NCI-H2227 (cell line): ENCODE measurements around the gene DBX1.
"Not testable (repeated sequence)": the region's sequence is repeated elsewhere in the genome, so short reads cannot be mapped to it uniquely, and the experiment has no call there.

ENCODE experiments used
- DNase-seq: peaks from one replicate; lab custom pipeline; 2025; ENCODE audit not compliant: unreplicated experiment; lab: John Stamatoyannopoulos, UW

Gene DBX1, protein sequence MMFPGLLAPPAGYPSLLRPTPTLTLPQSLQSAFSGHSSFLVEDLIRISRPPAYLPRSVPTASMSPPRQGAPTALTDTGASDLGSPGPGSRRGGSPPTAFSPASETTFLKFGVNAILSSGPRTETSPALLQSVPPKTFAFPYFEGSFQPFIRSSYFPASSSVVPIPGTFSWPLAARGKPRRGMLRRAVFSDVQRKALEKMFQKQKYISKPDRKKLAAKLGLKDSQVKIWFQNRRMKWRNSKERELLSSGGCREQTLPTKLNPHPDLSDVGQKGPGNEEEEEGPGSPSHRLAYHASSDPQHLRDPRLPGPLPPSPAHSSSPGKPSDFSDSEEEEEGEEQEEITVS

DNA sequence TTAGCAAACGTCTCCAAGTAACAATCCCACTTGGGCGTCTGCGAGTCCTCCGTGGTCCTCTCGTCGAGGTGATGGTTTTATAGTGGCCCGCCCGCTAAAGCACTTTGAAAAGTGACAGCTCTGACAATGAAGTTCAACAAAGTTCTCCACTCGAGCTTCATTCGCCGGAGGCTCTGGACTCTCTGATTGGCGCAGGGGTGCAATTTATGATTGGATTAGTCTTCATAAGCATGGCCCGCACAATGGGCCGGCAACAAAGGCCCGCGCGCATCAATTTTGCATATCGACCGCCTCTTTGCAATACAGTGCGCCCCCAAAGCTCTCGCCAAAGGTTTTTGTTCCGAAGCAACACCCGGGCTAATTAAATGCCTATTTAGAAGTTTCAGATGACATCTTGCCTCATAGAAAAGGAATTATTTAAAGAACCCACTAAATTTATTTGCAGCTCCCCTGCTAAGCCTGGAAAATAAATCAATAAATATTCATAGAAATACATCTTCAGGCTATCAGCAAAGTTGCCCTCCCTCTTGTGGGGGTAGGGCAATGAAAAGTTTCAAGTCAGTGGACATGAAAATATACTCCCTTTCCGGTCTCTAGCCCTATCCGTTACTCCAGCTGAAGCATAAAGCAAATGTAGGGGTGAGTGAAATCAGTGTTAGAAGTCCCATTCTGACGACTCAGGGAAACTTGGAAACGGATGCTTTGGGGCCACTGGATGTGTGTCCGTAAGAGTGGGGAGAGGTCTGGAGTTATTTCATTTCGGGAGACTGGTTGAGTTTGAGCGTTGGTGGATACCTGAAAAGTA is at the start of gene DBX1:
Gene DBX1 (minus strand): TSS at position 51 of the 805 bp plus-strand sequence. CDS start 151 bp downstream, outside the sequence.
- no peak for DNase-seq

DNA sequence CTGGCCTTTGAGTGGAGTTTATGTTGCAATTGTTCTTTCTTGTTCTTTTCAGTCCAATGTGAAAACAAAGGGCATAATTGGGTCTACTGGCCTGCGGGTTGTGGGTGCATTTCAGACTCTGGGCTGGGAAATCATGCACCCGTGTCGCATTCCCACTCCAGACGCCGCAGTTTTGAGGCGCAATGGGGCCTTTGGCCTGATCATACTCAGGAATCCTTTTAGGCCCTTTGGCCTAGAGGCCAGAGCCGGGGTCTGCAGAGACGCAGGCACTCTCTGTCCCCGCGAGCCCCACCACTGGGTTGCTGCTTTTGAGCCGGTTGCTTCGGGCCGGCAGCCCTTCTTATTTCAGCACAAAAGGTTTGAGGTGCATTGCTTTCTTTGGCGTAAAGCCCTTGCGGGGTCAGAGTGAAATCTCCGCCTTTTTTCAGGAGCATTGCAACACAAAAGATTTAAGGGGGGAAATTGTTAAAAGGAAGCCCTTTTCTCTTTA is 48.4 kb upstream of the DBX1 start:
- DNase-seq = no peak

DNA sequence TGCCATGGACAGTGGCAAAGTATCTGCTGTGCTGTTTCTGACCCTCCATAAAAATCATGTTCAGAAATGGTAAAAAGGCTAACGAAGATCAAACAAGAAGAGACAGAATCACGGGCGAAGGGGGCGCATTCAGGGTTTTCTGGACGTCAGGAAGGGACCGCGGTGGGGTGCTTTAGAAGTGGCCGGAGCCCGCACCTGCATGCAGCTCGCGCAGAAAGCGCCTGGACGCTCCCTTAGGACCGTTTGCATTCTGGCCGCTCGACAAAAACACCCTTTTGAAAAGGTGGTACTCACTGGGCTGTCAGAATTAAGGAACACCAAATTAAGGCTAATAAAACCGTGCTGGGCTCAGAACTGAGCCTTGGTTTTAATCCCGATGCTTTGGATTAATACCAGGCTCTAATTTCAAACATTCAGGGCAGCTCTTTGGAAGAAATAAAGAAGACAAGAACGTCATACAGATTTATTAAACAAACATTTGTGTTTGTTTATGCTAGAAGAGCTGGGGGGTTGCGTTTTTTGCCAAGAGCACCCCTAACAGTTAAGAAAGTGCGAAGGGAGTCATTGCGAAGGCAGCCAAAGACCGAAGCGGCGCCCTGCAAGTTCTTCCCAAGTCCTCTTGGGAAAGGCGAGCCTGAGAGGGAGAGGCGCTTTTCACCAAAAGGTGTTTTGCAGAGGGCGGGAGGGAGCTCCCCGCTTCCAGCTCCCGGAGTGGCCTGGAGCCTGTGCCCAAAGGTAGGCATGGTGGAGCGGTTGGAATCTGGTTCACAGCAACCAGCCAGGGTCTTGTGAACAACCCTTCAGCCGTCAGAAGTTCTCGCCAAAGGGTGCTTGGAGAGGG is 47.7 kb upstream of the DBX1 start:
- DNase-seq = no peak

DNA sequence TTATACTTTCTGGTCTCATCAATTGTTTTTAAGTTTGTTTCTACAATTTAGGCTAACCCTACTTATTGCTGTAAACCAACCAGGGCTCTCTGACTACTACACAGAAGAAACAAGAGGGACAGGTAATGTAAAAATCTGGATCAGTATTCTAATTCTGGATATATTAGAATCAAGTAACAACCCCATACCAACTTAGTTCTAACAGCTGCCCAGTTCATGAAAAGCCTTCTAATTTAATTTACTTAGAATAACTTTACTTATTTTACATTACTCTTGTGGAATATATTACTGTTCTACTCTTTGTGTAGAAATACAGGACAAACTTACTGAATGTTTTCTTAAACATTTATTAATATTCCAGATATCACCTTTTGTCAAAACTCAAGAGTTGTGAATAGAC is 45.5 kb upstream of the DBX1 start:
- no peak for DNase-seq

DNA sequence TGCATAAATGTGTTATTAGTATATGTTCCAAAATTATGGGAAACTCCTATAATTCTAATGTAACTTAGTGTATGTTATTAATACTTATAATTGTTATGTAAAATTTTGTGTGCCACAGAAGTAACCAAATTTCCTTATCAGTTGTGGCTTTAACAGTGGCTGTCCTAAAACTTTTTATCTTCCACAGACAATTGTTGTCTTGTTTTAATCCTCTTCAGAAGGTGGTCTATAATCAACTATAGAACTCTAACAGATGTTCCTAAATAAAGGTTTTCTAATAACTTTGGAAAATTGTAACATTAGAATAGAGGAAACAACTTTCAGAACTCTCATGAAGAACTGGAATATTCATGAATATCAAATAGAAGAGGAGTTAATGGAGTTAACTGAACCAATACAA is 44.4 kb upstream of the DBX1 start:
- no peak for DNase-seq

DNA sequence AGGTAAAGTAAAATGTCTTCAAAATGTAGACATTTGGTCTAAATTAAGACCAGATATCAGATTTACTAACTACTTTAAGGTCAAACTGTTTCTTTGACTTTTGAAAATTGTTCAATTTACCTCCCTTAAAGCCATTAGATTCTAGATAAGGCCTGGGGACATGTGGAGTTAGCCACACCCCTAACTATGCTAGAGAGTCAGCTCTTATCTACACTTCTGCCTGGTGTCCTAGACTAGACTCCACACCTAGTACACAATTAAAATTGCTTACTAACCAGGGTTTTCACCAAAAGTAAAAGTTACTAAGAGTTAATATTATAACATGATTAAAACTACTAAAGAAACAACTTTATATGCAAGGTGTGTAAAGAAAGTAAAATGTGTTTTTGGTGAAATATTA is 43.6 kb upstream of the DBX1 start:
- DNase-seq = no peak

DNA sequence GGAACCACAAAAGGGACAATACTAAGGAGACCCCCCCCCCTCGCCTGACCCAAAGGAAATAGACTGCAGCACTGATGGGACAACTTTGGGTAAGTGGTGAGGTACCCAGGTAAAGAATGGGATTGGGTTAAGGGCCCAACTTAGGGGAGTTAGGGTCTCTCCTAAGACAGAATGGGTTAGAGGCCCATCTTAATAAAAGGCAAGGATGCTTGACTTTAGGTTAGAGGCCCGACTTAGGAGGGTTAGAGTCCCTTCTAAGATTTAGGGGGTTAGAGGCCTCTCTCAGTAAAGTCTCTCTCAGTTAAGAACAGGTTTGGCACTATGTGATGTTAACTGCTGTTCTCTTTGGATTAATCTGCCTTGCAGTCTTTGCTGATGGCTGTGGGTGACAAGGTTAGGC is 41.0 kb upstream of the DBX1 start:
- no peak for DNase-seq

DNA sequence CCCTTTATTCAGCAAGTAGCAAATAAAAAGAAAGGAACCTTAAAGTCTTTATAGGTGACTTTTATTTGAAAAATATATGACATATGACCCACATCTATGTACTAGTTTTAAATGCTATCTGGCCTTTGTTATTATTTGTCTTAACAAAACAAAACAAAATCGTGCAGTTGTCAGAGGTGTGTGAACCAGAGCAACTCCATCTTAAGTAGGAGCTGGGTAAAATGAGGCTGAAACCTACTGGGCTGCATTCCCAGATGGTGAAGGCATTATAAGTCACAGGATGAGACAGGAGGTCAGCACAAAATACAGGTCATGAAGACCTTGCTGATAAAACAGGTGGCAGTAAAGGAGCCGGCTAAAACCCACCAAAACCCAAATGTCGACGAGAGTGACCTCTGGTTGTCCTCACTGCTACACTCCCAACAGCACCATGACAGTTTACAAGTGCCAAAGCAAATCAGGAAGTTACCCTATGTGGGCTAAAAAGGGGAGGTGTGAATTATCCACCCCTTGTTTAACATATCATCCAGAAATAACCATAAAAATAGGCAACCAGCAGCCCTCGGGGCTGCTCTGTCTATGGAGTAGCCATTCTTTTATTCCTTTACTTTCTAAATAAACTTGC is 40.2 kb upstream of the DBX1 start:
- DNase-seq = not testable (repeated sequence)

DNA sequence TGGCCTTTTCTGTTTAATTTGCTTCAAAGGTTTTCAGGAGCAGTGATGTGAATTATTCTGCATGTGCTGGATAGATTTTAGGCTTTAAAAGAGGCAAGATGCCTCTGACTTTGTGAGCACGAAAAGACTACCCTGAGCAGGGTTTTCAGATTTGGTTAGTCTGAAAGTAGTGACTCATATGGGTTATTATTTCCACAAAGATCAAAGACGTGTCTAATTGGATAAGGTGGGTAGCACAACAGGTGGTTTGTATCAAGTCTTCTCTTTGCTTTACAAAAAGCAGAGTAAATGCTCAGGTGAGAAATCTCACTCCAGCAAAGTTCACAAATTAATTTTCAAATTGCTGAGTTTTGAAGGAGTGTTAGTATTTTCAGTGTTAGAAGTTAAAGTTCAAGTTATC is 37.6 kb upstream of the DBX1 start:
- DNase-seq = no peak

DNA sequence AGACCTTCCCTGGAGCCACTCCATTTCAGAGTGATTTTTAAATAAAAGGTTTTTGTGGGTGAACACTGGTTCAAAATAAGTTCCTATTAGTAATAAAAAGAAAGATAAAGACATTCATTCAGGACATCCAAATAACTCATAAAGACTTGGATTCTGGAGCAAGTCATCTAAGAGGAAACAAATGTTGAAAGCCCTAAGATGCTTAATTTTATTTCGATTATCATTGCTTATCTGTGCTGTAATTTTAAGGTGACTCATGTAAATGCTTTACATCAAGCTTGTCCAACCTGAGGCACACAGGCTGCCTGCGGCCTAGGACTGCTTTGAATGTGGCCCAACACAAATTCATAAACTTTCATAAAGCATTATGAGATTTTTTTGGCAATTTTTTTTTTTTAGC is 34.2 kb upstream of the DBX1 start:
- no peak for DNase-seq

DNA sequence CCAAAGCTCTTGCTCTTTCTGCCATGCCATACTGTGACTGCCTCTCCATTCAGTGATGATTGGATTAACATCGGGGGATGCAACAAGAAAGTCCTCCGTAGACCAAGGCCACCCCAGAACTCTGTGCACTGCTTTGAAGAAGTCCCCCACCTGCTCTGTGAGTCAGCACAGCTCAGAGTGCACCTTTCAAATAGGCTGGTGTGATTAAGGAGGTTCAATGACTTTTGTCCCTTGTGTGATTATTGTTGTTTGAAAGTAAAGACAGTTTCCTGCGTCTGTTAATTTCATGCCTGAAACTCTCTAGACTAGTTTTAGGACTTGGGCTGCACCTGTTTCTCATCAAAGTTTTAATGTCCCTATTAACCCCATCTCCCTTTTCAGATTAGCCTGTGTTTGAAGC is 33.0 kb upstream of the DBX1 start:
- DNase-seq = no peak

DNA sequence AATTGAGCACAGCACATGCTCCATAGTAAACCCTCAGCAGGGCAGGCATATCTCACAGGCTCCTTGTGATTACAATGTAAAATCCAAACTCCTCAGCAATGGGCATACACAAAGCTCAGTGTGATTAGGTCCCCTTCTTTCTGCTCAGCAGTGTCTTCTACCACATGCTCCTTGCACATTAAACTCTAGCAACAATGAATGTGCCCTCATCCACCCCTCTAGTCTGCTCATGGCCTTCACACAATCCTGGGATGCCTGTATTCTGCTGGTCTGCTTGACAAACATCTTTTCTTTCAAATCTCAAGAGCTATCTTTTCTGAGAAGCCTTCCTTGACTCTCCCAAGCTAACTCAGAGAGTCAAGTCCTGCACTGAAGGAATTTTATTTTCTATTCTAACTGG is 32.4 kb upstream of the DBX1 start:
- DNase-seq = no peak

DNA sequence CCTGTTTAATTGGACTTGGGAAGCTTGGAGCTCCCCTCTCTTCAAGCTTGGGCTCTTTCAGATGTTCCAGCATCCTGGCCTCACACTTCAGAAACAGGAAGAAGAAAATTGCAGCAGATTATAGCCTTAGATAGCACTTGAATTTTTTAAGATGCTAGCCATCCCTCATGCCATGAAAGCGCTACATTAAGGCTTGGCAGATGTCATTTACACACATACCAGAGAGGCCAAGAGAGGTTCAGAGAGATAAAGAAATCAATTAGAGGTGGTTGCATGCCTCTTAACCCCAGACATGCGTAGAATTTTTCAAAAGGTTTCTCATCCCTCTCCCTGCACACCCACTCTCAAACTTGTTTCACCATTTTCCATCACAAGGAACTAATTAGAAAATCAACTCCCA is 31.9 kb upstream of the DBX1 start:
- peak; percentile 60 for DNase-seq

DNA sequence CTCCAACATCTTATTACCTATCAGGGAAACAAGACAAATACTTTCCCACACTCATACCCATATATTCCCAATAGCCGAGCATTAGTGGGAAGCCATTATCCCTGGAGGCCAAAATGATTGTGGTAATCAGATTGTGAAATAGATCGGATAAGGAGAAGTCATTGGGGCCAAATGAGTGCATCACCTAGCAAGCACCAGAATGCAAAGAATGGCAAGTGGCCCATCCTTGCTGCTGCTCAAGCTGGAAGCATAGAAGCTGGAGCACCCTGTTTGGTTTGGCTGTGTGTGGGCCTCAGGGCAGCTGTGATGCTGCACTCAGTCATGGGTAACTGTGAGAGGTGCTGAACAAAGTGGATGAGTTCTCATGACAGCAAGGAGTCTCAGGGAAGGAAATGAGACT is 18.7 kb upstream of the DBX1 start:
- DNase-seq = no peak

DNA sequence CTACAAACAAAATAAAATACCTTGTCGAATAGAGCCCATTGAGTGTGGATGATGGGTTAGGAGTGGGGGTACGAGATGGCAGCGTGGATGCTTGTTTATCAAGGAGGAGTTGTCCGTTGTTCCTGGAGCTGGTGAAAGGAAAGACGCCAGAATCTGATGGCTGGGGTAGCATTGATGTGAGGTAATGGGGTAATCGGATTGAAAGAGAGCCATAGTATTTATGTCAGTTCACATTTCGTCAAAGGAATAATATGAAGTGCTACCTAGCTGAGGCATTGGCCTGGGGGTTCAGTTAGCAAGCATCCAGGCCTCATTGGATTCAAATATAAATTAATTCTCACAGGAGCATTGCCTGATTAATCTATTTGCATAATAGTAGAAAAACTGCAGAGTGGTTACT is 16.9 kb upstream of the DBX1 start:
- DNase-seq = no peak

DNA sequence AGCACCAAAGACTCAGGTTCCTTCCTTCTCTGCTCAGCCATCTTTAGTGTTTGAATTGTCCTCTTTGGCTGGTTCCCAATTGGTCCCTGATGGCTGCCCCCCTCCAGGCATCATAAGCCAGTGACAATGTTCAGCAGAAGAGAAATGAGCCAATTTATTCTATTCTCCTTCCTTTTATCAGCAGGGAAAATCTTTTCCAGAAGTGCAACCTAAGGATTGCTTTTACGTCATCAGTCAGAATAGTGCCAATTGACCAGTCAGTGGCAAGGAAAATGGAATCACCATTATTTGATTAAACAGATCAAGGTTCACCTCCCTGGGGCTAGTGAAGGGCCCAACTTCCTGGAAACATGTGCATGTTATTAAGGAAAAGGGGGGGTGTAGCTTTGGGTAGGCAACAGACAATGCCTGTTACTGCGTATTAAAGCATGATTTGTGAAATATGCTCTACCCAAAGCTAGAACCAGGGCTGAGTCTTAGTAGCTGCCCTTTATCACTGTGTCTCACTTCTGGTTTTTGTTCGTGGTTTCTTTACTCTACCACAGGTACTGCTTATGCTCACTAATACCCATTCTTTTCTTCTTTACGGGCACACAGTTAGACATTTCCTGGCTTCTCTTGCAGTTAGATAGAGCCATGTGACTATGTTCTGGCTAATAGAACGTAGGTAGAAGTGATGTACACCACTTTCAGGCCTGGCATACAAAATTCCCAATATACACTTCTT is 12.6 kb upstream of the DBX1 start:
- no peak for DNase-seq

DNA sequence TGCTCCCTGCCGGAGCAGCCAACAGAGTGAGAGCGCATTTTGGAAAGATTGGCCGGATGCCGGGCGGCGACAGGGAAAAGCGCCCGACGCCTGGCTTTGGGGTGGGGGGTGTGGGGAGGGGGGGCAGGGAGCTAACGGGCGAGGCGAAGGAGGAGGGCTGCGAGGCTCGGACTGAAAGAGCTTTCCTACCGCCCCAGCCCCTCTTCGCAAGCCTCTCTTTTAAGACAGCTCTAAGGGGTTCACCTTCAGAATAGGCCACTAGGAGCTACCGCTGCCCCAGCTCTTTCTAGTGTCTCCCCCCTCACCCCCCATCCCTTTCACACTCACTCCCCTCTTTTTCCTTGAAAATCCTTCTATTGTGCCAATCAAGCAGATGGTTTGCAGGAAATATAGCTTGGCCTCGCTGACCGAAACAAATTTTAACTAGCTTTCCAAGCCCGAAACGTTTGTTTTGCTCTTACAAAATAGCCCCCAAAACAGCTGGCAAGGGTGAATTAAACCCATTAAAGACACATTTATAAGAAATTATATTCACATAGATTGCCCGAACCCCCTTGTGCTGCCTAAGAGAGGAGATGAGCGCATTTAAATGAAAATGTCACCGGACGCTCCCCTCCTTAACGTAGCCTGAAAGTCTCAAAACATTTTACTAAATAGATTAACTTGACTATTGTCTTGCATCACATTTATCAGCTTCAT is 3.7 kb upstream of the DBX1 start:
- DNase-seq = no peak

DNA sequence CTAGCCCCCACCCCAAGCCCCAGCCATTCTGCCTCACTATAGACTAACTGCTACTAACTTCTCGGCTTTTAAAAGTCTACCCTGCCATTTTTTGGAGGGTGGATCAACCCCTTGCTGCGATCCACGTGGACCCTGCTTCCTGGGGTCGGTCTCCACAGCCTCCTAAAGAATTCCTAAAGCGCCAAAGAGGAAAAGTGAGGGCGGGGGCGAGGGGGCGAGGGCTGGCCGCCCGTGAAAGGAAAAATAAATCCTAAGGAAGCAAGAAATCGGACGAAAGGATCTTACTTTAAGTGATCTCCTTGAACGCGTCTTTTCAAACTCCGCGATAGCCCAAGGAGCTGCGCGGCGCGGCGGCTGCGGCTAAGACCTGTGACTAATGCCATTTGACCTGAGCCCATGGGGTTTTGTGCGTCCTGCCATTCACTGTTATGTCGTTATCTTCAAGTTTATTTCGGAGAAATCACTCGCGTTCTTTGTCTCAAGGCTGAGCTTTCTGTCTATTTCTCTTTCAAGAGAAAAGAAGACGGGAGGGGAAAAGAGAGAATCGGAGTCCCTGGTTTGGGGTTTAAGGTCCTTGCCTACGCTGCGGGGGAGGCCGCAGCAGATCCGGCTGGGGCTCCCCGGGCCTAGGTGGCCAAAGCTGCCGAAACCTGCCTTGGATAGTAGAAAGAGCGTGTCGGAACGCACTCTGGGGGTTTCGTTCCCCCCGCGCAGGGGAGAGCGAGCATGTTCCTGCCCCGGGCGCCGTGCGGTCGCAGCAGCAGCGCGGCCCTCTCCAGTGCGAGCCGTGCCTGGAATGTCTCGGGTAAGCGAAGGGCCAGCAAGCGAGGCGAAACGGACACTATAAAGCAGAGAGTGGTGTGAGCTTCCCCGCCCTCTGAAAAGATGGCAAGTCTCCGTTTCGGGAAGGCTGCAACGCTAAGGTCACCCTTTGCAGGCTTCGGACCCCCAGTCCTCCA is 2.8 kb upstream of the DBX1 start:
- peak; percentile 29 for DNase-seq
